Mucosa of stomach (tissue), 1 donor: ENCODE results near the gene WWC2.

Experiments used
- H3K27me3 ChIP-seq: one replicate; pipeline ENCODE4 v1.7.0; 2013; ENCODE audit warnings: mild to moderate bottlenecking, low read length; ENCODE audit not compliant: control insufficient read depth, insufficient read depth
- H3K36me3 ChIP-seq: one replicate; pipeline ENCODE4 v1.7.0; 2013; ENCODE audit warnings: low read length; ENCODE audit not compliant: control insufficient read depth, insufficient read depth
- H3K4me1 ChIP-seq: one replicate; pipeline ENCODE4 v1.7.0; 2013; ENCODE audit warnings: mild to moderate bottlenecking, low read length; ENCODE audit not compliant: control insufficient read depth, insufficient read depth
- H3K4me3 ChIP-seq: one replicate; pipeline ENCODE4 v1.7.0; 2013; ENCODE audit warnings: low read length
- H3K9ac ChIP-seq: one replicate; pipeline ENCODE4 v1.7.0; 2013; ENCODE audit warnings: mild to moderate bottlenecking, low read length, moderate library complexity
- H3K9me3 ChIP-seq: one replicate; pipeline ENCODE4 v1.7.0; 2013; ENCODE audit warnings: mild to moderate bottlenecking, low read length, moderate library complexity; ENCODE audit not compliant: control insufficient read depth
- donor health status: Pancreatic carcinoma.

The WWC2 gene

GRCh38 chr4:183098723-183099536 lies at the start of gene WWC2:
TSS of gene WWC2 (plus strand) at chr4:183099257. CDS start at chr4:183099492, 235 bp downstream.
- Histone ChIP-seq H3K4me1 (peaks cover 19% of the 10 kb centered on the region), H3K4me3 (peak within 1 kb of the TSS; percentile 60), H3K27me3 (peaks cover 15% of the 10 kb centered on the region), H3K9ac (peak within 1 kb of the TSS; percentile 91), H3K36me3 (no peaks in the 10 kb centered on the region), H3K9me3 (no peaks in the 10 kb centered on the region)

GRCh38 chr4:183053681-183054080 lies 45.4 kb upstream of the WWC2 start:
- Histone ChIP-seq H3K9me3 (no peaks in the 10 kb centered on the region), H3K27me3 (no peaks in the 10 kb centered on the region), H3K4me3 (no peak overlapping the region), H3K4me1 (no peaks in the 10 kb centered on the region), H3K36me3 (no peaks in the 10 kb centered on the region), H3K9ac (no peak overlapping the region)

- H3K9me3 ChIP-seq = no peaks in the 10 kb centered on the region
Measured at GRCh38 chr4:183057255-183057654, 41.8 kb upstream of the WWC2 start.

DNA sequence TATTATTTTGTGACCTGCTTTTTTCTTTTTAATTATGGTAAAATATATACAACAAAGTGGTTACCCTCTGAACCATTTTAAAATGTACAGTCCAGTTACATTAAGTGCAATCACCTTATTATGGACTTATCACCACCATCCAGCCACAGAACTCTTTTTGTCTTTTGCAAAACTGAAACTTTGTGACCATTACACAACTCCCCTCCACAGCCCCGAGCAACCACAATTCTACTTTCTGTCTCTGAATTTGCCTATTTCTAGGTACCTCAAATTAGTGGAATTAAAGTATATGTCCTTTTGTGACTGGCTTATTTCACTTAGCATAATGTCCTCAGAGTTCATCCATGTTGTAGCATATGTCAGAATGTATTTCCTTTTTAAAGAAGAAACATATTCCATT lies 39.3 kb upstream of the WWC2 start:
- Histone ChIP-seq H3K9ac (no peak overlapping the region), H3K27me3 (no peaks in the 10 kb centered on the region), H3K9me3 (no peaks in the 10 kb centered on the region), H3K4me3 (no peak overlapping the region), H3K4me1 (no peaks in the 10 kb centered on the region), H3K36me3 (no peaks in the 10 kb centered on the region)

More at GRCh38 chr4:183057255-183057654, 41.8 kb upstream of the WWC2 start:
- H3K36me3 ChIP-seq = no peaks in the 10 kb centered on the region
- H3K4me3 ChIP-seq = no peak overlapping the region
- H3K9ac ChIP-seq = no peak overlapping the region
- no peaks in the 10 kb centered on the region for H3K27me3 ChIP-seq
- H3K4me1 ChIP-seq = no peaks in the 10 kb centered on the region

GRCh38 chr4:183068502-183068901 lies 30.6 kb upstream of the WWC2 start:
- Histone ChIP-seq H3K4me1 (no peaks in the 10 kb centered on the region), H3K27me3 (no peaks in the 10 kb centered on the region), H3K4me3 (no peak overlapping the region), H3K36me3 (no peaks in the 10 kb centered on the region), H3K9me3 (no peaks in the 10 kb centered on the region), H3K9ac (no peak overlapping the region)

DNA sequence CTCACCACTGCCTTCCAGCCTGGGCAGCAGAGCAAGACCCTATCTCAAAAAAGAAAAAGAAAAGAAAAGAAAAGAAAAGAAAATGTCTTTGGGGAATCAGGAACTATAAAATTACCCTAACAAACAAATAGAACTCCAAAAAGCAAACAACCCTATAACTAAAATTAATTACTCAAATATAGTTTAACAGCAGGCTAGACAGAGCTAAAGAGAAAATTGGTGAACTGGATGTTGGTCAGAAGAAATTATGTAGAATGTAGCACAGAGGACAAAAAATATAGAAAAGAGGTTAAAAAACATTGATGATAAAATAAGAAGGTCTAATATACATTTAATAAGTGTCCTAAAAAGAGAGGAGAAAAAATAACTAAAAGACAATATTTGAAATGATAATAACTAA lies 27.8 kb upstream of the WWC2 start:
- H3K4me3 ChIP-seq = no peak overlapping the region
- H3K9me3 ChIP-seq = no peaks in the 10 kb centered on the region
- no peaks in the 10 kb centered on the region for H3K36me3 ChIP-seq
- no peaks in the 10 kb centered on the region for H3K27me3 ChIP-seq
- no peaks in the 10 kb centered on the region for H3K4me1 ChIP-seq
- H3K9ac ChIP-seq = no peak overlapping the region

DNA sequence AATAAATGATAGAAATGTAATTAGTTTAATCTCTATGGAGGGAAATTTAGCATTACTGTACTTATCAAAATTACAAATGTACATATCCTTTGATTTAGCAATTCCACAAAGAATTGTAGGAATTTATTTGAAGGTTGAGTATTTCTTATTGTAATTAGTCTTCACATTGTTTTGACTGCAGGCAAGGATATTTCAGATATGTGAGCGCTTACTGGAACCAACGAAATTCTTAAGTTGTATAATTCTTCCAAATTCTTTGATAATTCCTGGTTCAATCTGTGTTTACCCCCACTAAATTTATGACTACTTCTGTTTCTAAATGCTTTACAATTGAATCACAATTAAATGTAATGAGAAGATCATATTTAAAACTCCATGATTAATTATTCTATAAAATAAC lies 26.9 kb upstream of the WWC2 start:
- Histone ChIP-seq H3K4me3 (no peak overlapping the region), H3K9ac (no peak overlapping the region), H3K4me1 (no peaks in the 10 kb centered on the region)

DNA sequence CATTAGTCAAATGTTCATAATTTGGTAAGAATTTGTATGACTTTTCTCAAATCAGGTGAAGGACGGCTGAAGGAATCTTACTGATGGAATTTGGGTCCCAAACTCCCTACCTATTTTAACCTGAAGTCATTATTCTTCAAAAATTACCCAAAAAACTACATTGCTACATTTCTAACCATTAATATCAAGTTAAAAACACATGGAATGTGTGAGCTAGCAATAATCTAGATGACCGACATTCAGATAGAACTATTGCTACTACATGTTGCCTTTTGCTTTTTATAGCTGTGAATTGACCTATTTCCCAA lies 25.3 kb upstream of the WWC2 start:
- H3K4me1 ChIP-seq = no peaks in the 10 kb centered on the region
- no peak overlapping the region for H3K9ac ChIP-seq
- H3K36me3 ChIP-seq = no peaks in the 10 kb centered on the region
- H3K27me3 ChIP-seq = no peaks in the 10 kb centered on the region
- H3K4me3 ChIP-seq = no peak overlapping the region
- no peaks in the 10 kb centered on the region for H3K9me3 ChIP-seq

More for the DNA sequence above, 26.9 kb upstream of the WWC2 start:
- Histone ChIP-seq H3K36me3 (no peaks in the 10 kb centered on the region), H3K9me3 (no peaks in the 10 kb centered on the region), H3K27me3 (no peaks in the 10 kb centered on the region)

GRCh38 chr4:183074288-183074990 lies 24.6 kb upstream of the WWC2 start:
- H3K36me3 ChIP-seq = no peaks in the 10 kb centered on the region
- H3K4me3 ChIP-seq = no peak overlapping the region
- H3K9me3 ChIP-seq = no peaks in the 10 kb centered on the region
- H3K27me3 ChIP-seq = no peaks in the 10 kb centered on the region
- no peaks in the 10 kb centered on the region for H3K4me1 ChIP-seq
- H3K9ac ChIP-seq = no peak overlapping the region

DNA sequence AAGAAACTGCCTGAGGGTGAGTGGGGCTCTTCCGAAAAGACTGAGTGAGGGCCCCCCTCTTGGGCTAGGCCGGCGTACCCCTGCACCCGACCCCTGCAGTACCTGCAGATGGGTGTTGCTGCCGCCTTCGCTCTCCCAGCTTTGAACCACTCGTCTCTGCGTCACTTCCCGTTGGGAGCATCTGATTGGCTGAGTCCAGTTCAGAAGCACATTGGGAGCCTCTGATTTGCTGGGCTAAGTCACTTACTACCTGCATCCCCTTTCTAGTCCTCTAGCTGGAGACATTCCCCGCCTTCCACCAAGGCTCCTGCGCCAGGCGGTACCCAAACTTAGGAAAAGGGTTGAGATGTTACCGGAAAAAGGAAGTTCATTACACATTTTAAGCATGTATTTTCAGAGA lies 20.4 kb upstream of the WWC2 start:
- no peaks in the 10 kb centered on the region for H3K9me3 ChIP-seq
- H3K27me3 ChIP-seq = no peaks in the 10 kb centered on the region
- H3K36me3 ChIP-seq = no peaks in the 10 kb centered on the region
- H3K9ac ChIP-seq = no peak overlapping the region
- peaks cover 5% of the 10 kb centered on the region for H3K4me1 ChIP-seq
- H3K4me3 ChIP-seq = no peak overlapping the region

DNA sequence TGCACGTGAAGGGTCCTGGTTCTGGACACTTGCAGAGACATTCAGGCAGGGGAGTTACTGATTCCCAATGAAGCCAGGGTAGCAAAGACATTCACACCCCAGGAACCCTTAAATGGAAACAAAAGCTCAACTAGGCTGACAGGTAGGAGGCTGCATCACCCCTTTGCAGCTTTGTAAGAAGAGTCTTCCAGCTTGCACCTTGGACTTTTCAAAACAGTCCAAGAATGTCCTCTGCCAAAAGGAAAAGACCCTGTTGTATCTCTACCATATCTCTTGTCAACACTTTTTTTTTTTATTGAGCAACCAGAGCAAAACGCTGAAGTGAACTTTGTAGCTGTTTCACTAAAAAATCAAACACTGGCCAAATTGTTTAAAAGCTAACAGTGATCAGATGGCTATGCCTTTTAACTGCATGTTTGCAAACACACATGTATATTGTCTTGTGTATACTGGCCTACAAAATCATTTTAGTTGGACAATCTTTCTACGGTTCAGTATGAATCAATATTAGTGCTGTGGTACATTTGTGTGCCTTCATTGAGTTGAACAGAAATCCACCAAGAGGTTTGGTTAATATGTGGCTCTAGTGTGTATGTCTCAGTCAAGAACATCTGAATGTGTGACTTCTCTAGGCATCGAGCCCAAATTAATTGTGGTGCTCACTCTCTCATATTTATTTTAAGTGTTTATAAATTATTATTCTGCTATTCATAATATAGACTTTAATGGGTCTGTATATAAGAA lies 18.5 kb upstream of the WWC2 start:
- Histone ChIP-seq H3K4me3 (no peak overlapping the region), H3K9ac (no peak overlapping the region), H3K9me3 (no peaks in the 10 kb centered on the region), H3K4me1 (peaks cover 5% of the 10 kb centered on the region), H3K36me3 (no peaks in the 10 kb centered on the region), H3K27me3 (no peaks in the 10 kb centered on the region)

DNA sequence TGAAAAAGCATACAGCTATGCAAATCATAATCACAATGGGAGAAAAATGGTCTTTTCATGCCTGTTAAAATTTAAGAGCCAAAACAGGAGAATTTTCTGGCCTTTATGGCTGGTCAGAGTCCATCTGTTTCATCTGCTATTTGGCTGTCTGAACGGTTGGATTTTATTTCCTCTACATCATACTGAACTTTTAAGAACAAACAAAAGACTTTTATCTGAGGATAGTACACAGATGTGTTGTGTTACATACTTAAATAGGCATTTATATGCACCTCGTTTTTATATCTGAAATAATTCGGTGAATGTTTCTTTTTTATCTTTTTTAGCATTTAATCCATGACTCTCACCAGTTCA lies 18.0 kb upstream of the WWC2 start:
- H3K4me3 ChIP-seq = no peak overlapping the region
- H3K36me3 ChIP-seq = no peaks in the 10 kb centered on the region

More for the DNA sequence above, 18.0 kb upstream of the WWC2 start:
- H3K4me1 ChIP-seq = peaks cover 5% of the 10 kb centered on the region
- H3K27me3 ChIP-seq = no peaks in the 10 kb centered on the region
- no peak overlapping the region for H3K9ac ChIP-seq
- H3K9me3 ChIP-seq = no peaks in the 10 kb centered on the region
